Measurements from ENCODE around the gene NR0B1.

GRCh38 chrX:30340753-30341152 is 31.6 kb upstream of the NR0B1 start:
- no peak for TF ChIP-seq MAX (IDR thresholded peaks at IDR 0.05; ENCODE audit: low read depth, low read length)
- TF ChIP-seq CTCF (IDR thresholded peaks at IDR 0.05; ENCODE audit: low read depth, low read length) = no peak
- TF ChIP-seq POLR2A (IDR thresholded peaks at IDR 0.05; ENCODE audit: extremely low read depth, insufficient read length) = no peak
